Jurkat, Clone E6-1 (cell line): ENCODE data around the gene MYBPC3.
"Not testable (repeated sequence)": the region's sequence is repeated elsewhere in the genome, so short reads cannot be mapped to it uniquely, and the experiment has no call there.

Experiments
- DNase-seq: peaks from one replicate; pipeline ENCODE4 v3.0.0-alpha.2; 2011; ENCODE audit warnings: low read depth, low spot score
- H3K4me3 ChIP-seq: 2 replicates; pipeline ENCODE4 v1.5.1; 2011; ENCODE audit warnings: mild to moderate bottlenecking, low read length, control low read depth, moderate library complexity

MYBPC3 gene

GRCh38 chr11:47345890-47346563 lies 6.5 kb downstream of the MYBPC3 start:
- DNase-seq: no peak
- H3K4me3 ChIP-seq: no peak overlapping the region

DNA sequence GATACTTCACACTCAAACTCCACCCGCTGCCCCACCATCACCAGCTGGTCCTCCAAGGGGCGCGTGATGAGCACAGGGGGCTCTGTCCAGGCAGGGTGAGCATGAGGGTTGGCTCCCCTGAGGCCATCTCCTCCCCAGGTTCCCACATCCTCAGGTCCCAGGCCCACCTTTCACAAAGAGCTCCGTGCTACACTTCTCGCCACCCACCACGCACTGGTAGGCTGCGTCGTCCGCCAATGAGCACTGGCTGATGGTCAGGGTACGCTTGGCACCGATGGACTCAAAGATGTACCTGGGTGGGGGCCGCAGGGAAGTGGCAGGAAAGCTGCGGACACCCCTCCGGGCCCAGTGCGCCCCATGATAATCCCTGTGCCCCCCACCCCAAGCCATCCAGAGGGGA lies 9.6 kb downstream of the MYBPC3 start:
- DNase-seq: no peak
- H3K4me3 ChIP-seq: no peak overlapping the region

GRCh38 chr11:47342036-47342803 lies 10.3 kb downstream of the MYBPC3 start:
- H3K4me3 ChIP-seq: no peak overlapping the region

DNA sequence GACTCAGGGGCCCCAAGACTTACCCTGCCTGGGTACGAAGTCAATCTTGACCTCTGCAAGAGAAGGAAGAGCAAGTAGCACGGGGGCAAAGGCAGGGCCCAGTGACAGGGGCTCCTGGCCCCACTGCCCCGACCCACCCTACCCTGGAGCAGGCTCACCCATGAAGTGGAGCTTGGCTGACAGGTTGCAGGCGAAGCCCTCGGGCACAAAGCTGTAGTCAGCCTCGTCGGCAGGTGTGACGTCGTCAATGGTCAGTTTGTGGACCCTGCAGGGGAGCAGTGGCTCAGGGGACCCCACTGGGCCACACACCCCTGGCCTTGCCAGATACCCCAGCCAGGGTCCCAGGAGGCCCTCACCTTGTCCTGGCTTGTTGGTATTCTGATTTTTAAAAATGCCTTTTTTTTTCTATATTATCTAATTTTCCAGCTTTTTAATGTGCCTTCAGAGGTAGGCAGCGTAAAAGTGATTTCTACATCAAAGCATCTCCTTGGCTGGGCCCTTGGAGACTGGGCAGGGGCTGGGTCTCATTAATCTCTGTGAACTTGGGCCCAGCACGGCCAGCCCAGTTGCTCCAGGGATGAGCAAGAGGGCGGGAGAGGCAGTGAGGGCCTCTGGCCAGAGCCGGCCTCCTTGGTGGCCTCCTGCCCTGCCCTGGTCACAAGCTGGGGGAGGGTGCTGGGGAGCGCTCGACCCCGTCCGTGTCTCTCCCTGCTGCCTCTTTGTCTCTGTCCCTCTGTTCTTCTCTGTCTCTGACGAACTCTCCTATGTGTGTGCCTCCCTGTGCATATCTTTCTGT lies 11.3 kb downstream of the MYBPC3 start:
- DNase-seq: no peak
- no peak overlapping the region for H3K4me3 ChIP-seq

More at GRCh38 chr11:47342036-47342803, 10.3 kb downstream of the MYBPC3 start:
- no peak for DNase-seq

DNA sequence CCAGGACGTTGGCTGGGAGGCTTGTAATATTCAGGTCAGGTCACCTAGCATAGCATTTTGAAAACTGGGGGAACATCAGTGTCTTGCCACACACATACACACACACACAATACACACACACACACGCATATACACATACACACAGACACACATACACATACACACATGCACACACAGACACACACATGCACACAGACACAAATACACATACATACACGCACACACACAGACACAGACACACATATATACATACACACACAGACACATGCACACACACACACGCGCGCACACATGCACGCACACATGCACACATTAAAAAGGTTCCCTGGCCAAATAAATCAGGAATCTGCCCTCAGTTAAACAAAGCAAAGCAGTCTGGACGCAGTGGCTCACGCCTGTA lies 12.5 kb downstream of the MYBPC3 start:
- no peak for DNase-seq

GRCh38 chr11:47338396-47339241 lies 13.9 kb downstream of the MYBPC3 start:
- no peak overlapping the region for H3K4me3 ChIP-seq
- DNase-seq: no peak

More for the DNA sequence above, 12.5 kb downstream of the MYBPC3 start:
- no peak overlapping the region for H3K4me3 ChIP-seq

DNA sequence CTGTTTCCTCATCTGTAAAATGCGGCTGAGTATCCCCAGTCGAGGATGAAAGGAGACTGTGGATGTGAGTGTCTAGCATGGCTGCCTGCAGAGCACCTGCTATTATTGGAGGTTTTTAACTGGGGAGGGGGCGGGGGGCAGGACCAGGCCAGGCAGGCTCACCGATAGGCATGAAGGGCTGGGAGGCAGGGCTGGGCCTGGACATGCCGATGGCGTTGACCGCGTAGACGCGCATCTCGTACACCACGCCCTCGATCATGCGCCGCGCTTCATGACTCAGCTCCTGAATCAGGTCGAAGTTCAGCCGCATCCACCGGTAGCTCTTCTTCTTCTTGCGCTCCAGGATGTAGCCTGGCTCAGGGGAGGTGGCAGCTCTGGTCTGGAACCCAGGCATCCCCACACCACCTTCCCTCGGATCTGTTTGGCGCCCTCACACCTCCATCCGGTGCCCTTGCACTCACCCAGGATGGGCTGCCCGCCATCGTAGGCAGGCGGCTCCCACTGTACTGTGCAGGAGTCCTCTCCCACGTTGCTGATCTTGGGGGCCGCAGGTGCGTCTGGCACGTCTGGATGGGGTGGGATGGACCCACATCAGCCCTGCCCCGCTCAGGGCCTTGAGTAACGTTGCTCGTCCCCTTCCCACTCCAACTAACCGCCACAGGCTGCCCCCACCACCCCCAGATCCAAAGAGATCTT lies 15.1 kb downstream of the MYBPC3 start:
- DNase-seq: no peak
- H3K4me3 ChIP-seq: no peak overlapping the region

DNA sequence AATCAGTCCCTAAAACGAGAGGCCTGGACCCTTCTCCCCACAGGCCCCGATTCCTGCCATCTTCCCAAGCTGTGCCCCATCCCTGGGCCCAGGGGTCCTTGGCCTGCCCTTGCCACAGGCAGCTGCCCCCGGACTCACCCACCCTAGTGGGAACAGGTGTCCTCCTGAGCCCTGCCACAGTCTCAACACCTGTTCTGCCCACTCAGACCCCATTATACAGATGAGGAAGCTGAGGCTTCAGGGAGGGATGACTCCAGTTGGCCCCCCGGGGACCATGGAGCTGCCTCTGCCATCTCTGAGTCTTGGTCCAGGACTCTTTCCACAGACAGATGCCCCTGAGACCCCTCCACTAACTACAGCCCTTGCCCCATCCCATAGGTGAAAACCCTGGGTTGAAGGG lies 15.9 kb downstream of the MYBPC3 start:
- DNase-seq: no peak
- no peak overlapping the region for H3K4me3 ChIP-seq

DNA sequence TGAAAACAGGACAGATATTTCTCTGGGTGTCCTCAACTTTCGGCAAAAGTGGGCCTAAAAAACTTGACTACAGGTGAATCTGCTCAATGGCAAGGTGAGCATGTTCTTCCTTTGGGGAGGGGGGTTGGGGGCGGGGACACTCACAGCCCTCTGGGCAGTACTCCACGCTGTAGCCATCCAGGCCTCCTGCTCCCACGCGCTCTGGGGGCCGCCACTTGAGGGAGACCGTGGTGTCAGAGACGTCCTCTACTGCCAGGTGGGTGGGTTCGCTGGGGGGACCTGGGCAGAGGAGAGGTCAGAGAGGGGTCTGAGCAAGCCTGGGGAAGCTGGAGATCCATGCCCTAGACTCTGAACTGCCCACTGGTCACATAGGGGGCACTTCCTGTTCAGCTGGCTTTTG lies 16.8 kb downstream of the MYBPC3 start:
- DNase-seq: no peak
- H3K4me3 ChIP-seq: no peak overlapping the region

- DNase-seq, H3K4me3 ChIP-seq: not testable (repeated sequence)
Observed at GRCh38 chr11:47334699-47335411, 17.6 kb downstream of the MYBPC3 start.

- H3K4me3 ChIP-seq: no peak overlapping the region
- DNase-seq: peak; percentile 54
Observed at GRCh38 chr11:47333886-47334443, 18.5 kb downstream of the MYBPC3 start.

GRCh38 chr11:47333526-47333845 lies 19.0 kb downstream of the MYBPC3 start:
- DNase-seq: no peak

DNA sequence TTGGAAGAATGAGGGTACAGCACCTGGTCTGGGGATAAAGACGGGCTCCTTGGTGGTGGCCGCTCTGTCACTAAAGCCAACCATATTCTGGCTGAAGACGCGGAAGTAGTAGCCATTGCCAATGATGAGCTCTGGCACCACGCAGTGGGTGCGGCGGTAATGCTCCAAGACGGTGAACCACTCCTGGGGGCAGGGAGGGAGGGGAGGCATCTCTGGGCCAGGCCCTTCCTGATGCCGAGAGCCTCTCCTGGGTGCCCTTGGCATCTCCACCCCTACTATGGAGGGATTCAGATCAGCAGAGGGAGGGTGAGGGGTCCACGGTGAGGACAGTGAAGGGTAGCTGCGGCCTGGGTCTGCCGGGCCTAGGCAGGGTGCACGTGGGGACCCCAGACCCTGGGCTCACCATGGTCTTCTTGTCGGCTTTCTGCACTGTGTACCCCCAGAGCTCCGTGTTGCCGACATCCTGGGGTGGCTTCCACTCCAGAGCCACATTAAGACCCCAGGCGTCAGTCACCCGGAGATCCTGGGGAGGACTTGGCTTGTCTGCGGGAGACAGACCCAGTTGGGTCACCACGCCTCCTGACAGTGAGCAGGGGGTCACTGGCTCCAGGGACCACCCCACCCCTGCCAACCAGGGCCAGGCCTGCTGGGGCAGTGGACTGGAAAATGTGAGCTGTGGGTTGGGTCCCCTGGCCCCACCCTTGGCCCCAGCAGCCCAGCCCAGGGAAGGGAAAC lies 19.5 kb downstream of the MYBPC3 start:
- no peak for DNase-seq
- H3K4me3 ChIP-seq: no peak overlapping the region

More at GRCh38 chr11:47333526-47333845, 19.0 kb downstream of the MYBPC3 start:
- H3K4me3 ChIP-seq: no peak overlapping the region

DNA sequence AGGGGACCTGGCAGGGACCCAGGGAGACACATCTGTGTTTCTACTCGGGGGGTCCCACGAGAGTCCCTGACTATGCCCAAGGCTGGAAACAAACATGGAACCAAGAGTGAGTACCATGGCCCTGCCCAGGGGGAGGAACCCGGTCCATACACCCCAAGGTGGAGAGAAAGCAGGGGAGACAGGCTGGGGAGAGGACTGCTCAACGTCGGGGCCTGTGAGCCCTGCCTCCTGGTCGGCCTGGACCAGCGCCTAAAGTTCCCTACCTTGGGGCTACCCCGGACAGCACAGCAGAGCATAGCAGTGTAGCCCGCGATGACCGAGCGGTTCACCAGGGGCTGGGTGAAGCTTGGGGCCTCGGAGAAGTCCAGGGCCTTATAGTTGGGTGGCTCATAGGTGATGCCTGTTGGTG lies 20.2 kb downstream of the MYBPC3 start:
- no peak overlapping the region for H3K4me3 ChIP-seq
- DNase-seq: no peak

DNA sequence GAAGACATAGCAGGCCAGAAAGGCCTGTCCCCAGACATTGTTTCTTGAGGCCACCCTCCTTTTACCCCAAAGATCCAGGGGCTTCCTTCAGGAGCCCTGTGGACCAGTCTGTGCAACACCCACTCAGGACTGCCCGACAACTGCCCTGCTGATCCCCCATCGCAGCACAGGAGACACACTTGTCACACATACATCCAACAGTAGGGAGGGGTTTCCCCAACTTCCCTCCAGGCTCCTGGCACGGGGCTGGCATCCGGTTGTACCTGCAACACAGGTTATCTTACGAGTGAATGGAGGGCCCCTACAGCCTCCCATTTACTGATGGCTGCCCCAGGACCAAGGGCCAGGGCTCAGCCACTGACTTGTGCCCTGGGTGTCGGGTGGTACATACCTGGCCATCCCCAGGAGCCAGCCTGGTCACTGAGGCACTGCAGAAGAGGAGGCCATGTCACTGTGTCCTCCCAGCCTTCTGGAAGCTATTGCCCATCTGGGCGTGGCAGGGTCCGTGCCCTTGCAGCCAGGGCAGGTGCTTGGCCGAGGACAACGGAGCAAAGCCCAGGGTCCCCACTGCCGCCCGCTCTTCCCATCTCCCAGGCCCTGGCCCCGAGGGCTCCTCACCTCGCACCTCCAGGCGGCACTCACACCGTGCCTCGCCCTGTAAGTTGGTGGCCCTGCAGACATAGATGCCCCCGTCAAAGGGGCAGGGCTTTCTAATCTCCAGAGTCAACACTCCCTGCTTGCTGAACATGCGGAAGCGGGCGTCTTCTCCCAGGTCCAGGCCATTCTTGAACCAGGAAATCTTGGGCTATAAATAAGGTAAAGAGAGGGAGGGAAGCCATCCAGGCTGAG lies 20.8 kb downstream of the MYBPC3 start:
- H3K4me3 ChIP-seq: no peak overlapping the region
- DNase-seq: no peak
